Naive thymus-derived CD4-positive, alpha-beta T cell (primary cell): Measurements from ENCODE around the gene ARRDC3. TPM values are rescaled to one million over a fixed set of nuclear protein-coding genes. Genes with fewer than 3 reads are reported as not detected.
"Not testable (repeated sequence)": the region's sequence is repeated elsewhere in the genome, so short reads cannot be mapped to it uniquely, and the experiment has no call there.

Experiments
- ATAC-seq: fragments of 150-1000 bp; cut with Tn5 transposase; 2 replicates; pipeline ENCODE4 v1.10.0; 2021; ENCODE audit warnings: mild to moderate bottlenecking, moderate library complexity
- CTCF ChIA-PET: fragments of 350-600 bp; sonication (Branson Sonifier 250); formaldehyde crosslinking; loops from one replicate; lab custom pipeline; 2021; ENCODE audit warnings: antibody characterized with exemption; lab: Charles Lee
- POLR2A ChIA-PET: fragments of 350-600 bp; sonication (Branson Sonifier 250); formaldehyde crosslinking; loops from one replicate; lab custom pipeline; 2021; ENCODE audit warnings: antibody characterized with exemption, inconsistent platforms; lab: Charles Lee
- DNase-seq, 9 donors: peaks; one replicate each; pipeline versions ENCODE4 v3.0.0 to v3.0.0-alpha.2; 2020 to 2022; ENCODE audit warnings: mixed read lengths in 1 of 9
- H3K27ac ChIP-seq: one replicate; pipeline ENCODE4 v1.7.0; 2013; ENCODE audit warnings: mild to moderate bottlenecking, low read depth, low read length, moderate library complexity
- H3K27me3 ChIP-seq, 2 donors: one replicate each; pipeline ENCODE4 v1.7.0; 2013; ENCODE audit warnings: low read length in 2 of 2, mild to moderate bottlenecking in 2 of 2, moderate library complexity in 2 of 2; ENCODE audit not compliant: control insufficient read depth in 2 of 2, insufficient read depth in 2 of 2
- H3K36me3 ChIP-seq, 3 experiments: 1 replicate in 2 of 3; 2 replicates in 1 of 3; pipeline ENCODE4 v1.7.0; 2013; ENCODE audit warnings: low read length in 3 of 3, mild to moderate bottlenecking in 3 of 3, moderate library complexity in 1 of 3; ENCODE audit not compliant: insufficient read depth in 3 of 3, control insufficient read depth in 2 of 3
- H3K4me1 ChIP-seq, 2 donors: one replicate each; pipeline ENCODE4 v1.7.0; 2013; ENCODE audit warnings: low read length in 2 of 2, mild to moderate bottlenecking in 2 of 2, moderate library complexity in 1 of 2; ENCODE audit not compliant: control insufficient read depth in 2 of 2, insufficient read depth in 2 of 2
- H3K4me3 ChIP-seq: 2 replicates; pipeline ENCODE4 v1.7.0; 2013; ENCODE audit warnings: mild to moderate bottlenecking, low read length
- H3K9me3 ChIP-seq, 3 experiments: 1 replicate in 2 of 3; 2 replicates in 1 of 3; pipeline ENCODE4 v1.7.0; 2013; ENCODE audit warnings: low read length in 3 of 3; ENCODE audit not compliant: control insufficient read depth in 2 of 3
- H3K27ac Mint-ChIP-seq, 9 donors: one replicate each; pipeline ENCODE4 v1.8.0; 2020 to 2022; ENCODE audit warnings: mixed read lengths in 9 of 9, mild to moderate bottlenecking in 8 of 9, moderate library complexity in 5 of 9, inconsistent platforms in 2 of 9
- H3K27me3 Mint-ChIP-seq, 5 donors: one replicate each; pipeline ENCODE4 v1.8.0; 2021 to 2022; ENCODE audit warnings: mixed read lengths in 5 of 5, mild to moderate bottlenecking in 1 of 5
- H3K36me3 Mint-ChIP-seq, 5 donors: one replicate each; pipeline ENCODE4 v1.8.0; 2020 to 2022; ENCODE audit warnings: mixed read lengths in 5 of 5, mild to moderate bottlenecking in 3 of 5, inconsistent platforms in 1 of 5
- H3K4me1 Mint-ChIP-seq, 7 donors: one replicate each; pipeline ENCODE4 v1.8.0; 2020 to 2022; ENCODE audit warnings: mixed read lengths in 7 of 7, mild to moderate bottlenecking in 3 of 7, inconsistent platforms in 1 of 7
- H3K4me3 Mint-ChIP-seq, 10 donors: one replicate each; pipeline ENCODE4 v1.8.0; 2020 to 2022; ENCODE audit warnings: mild to moderate bottlenecking in 10 of 10, mixed read lengths in 10 of 10, moderate library complexity in 6 of 10, inconsistent platforms in 2 of 10
- H3K9me3 Mint-ChIP-seq, 11 donors: one replicate each; pipeline ENCODE4 v1.8.0; 2020 to 2022; ENCODE audit warnings: mixed read lengths in 11 of 11, mild to moderate bottlenecking in 4 of 11, inconsistent platforms in 1 of 11, moderate library complexity in 1 of 11
- intact Hi-C, 2 donors: fragments of 100-400 bp; cut with micrococcal nuclease; formaldehyde crosslinking; loops; one replicate each; pipeline ENCODE4 v1.15.1; 2023
- polyA plus RNA-seq, 2 donors: library from polyadenylated mRNA; unstranded; fragments of 300-500 nt; fragmentation: Illumina TruSeq; gene quantifications; one replicate each; pipeline ENCODE4 v1.2.3, GENCODE V29; 2021
- total RNA-seq, 6 experiments: library from RNA in 5 of 6; stranded (reverse) in 5 of 6; gene quantifications; 1 replicate in 5 of 6; 2 replicates in 1 of 6; pipeline ENCODE4 v1.2.3 and lab custom pipeline; 2021 to 2026

Gene ARRDC3
- total and polyA plus RNA-seq, 7 experiments from 2014 or later, result 29.8 to 256 (median 168) TPM

DNA sequence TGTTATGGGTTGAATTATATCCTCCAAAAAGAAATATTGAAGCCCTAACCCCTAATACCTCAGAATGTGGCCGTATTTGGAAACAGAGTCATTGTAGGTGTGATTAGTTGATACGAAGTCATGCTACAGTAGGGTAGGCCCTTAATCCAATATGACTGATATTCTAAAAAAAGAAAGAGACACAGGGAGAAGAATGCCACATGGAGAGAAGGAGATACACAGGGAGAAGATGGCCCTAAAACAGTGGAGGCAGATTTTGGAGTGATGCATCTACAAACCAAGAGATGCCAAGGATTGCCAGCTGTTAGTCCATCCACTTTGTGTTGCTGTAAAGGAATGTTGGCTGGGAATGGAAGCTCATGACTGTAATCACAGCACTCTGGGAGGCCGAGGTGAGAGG, 21.3 kb downstream of the ARRDC3 start:
- no peak for ATAC-seq
- H3K27ac ChIP-seq, result no peak overlapping the region
- Mint-ChIP-seq H3K36me3 (peaks cover 7 to 13% (median 9%) of the 10 kb centered on the region in 5 donors), H3K9me3 (peaks cover 4 to 19% (median 9%) of the 10 kb centered on the region in 11 donors), H3K27me3 (peaks cover 0 to 16% (median 0%) of the 10 kb centered on the region in 5 donors), H3K4me1 (peaks cover 4 to 11% (median 9%) of the 10 kb centered on the region in 7 donors), H3K27ac (peak overlapping the region in 2 of 9 donors; percentile 32 to 34), H3K4me3 (no peak overlapping the region)
- no peak for DNase-seq
- peaks cover 0 to 4% (median 0%) of the 10 kb centered on the region in 3 experiments for H3K9me3 ChIP-seq
- no peaks in the 10 kb centered on the region for H3K36me3 ChIP-seq
- no peak overlapping the region for H3K4me3 ChIP-seq
- peaks cover 0 to 3% of the 10 kb centered on the region in 2 donors for H3K4me1 ChIP-seq
- no peaks in the 10 kb centered on the region for H3K27me3 ChIP-seq
- intact Hi-C loops, result no loop called here
- ChIA-PET POLR2A (interaction anchor here (0.6 to 1.8 kb wide), 6 partner anchors 9 to 49 kb away, joined by 3 to 8 read pairs (median 4); partner anchors contain the start of gene ARRDC3), CTCF (no interaction called here)

DNA sequence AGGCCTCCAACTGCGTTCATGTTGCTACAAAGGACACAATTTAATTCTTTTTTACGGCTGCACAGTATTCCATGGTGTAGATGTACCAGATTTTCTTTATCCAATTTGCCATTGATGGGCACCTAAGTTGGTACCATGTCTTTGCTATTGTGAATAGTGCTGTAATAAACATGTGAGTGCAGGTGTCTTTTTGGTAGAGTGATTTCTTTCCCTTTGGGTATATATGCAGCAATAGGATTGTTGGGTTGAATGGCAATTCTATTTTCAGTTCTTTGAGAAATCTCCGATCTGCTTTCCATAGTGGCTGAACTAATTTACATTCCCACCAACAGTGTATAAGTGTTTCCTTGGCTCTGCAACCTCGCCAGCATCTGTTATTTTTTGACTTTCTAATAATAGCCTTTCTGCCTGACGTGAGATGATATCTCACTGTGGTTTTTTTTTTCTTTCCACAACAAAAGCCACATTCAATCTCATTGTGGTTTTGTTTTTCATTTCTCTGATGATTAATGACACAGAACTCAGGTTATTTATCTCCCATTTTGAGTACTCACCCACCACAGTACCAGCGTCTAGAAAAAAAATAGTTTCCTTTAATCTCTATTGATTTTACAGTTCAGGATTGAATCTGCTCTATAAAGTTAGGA, 21.9 kb downstream of the ARRDC3 start:
- Histone ChIP-seq H3K4me1 (peaks cover 0 to 3% of the 10 kb centered on the region in 2 donors), H3K27ac (no peak overlapping the region), H3K36me3 (no peaks in the 10 kb centered on the region), H3K9me3 (peaks cover 0 to 4% (median 0%) of the 10 kb centered on the region in 3 experiments), H3K4me3 (no peak overlapping the region), H3K27me3 (no peaks in the 10 kb centered on the region)
- CTCF ChIA-PET, result no interaction called here
- Mint-ChIP-seq H3K4me1 (peaks cover 4 to 11% (median 9%) of the 10 kb centered on the region in 7 donors), H3K36me3 (peaks cover 7 to 13% (median 9%) of the 10 kb centered on the region in 5 donors), H3K9me3 (peaks cover 4 to 19% (median 9%) of the 10 kb centered on the region in 11 donors), H3K27ac (peak overlapping the region in 4 of 9 donors; percentile 32 to 58 (median 42)), H3K27me3 (peaks cover 0 to 21% (median 0%) of the 10 kb centered on the region in 5 donors), H3K4me3 (peak overlapping the region in 1 of 10 donors; percentile 11)
- intact Hi-C loops, result no loop called here
- DNase-seq, result no peak
- no peak for ATAC-seq
- POLR2A ChIA-PET, result interaction anchor here (0.6 to 1.8 kb wide), 4 partner anchors 10 to 111 kb away, joined by 3 to 8 read pairs (median 4); partner anchors contain the start of gene ARRDC3

DNA sequence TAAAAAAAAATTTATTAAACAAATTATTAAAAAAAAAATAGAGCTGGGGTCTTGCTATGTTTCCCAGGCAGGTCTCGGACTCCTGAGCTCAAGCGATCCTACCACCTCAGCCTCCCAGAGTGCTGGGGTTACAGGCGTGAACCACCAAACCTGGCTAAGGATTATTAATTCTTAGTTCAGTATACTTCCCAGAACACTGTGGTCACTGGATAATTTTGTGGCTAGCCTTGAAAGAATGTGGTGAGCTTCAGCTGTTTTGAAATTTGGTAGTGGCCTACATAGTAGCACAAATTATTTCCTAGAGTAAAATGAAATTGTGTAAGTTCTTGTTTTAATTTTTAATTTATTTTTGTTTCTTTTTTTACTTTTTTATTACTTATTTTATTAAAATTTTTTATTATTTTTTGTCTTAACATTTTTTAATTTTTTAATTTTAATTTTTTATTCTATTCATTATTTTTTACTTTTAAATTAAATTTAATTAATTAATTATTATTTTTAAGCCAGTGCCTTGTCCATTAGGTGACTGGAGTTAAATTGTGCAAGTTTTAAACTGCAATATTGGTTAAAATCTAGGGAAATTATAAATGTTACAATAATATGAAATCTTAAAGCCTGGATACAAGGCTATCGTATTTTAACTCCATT, 23.0 kb downstream of the ARRDC3 start:
- Histone ChIP-seq H3K4me1 (peaks cover 0 to 3% of the 10 kb centered on the region in 2 donors), H3K36me3 (no peaks in the 10 kb centered on the region), H3K27me3 (no peaks in the 10 kb centered on the region), H3K9me3 (peaks cover 0 to 4% (median 0%) of the 10 kb centered on the region in 3 experiments), H3K27ac (no peak overlapping the region), H3K4me3 (no peak overlapping the region)
- CTCF ChIA-PET, result no interaction called here
- Mint-ChIP-seq H3K27me3 (peaks cover 0 to 21% (median 0%) of the 10 kb centered on the region in 5 donors), H3K9me3 (peaks cover 4 to 19% (median 9%) of the 10 kb centered on the region in 11 donors), H3K4me1 (peaks cover 4 to 11% (median 9%) of the 10 kb centered on the region in 7 donors), H3K36me3 (peaks cover 7 to 13% (median 9%) of the 10 kb centered on the region in 5 donors), H3K4me3 (no peak overlapping the region), H3K27ac (no peak overlapping the region)
- POLR2A ChIA-PET, result no interaction called here
- no peak for DNase-seq
- no peak for ATAC-seq
- intact Hi-C loops, result no loop called here

DNA sequence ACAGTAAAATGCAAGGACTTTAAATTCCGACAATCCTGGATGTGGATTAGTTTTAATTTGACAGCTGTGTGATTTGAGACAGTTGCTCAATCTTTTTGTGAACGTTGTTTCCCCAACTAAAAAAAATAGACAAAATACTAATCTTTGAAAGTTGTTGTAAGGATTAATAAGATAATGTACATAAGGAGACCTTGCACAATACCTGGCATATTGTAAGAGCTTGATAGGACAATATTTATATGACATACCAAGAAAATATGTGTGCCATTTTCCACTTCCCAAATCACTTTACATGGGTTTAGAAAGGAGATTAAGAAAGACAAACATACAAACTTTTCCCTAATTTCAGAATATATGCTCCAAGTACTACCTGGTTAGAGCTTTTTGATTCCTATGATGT, 25.3 kb downstream of the ARRDC3 start:
- H3K27me3 Mint-ChIP-seq, result peaks cover 0 to 23% (median 0%) of the 10 kb centered on the region in 5 donors
- no peak overlapping the region for H3K27ac Mint-ChIP-seq
- peaks cover 7 to 13% (median 9%) of the 10 kb centered on the region in 5 donors for H3K36me3 Mint-ChIP-seq
- peaks cover 0 to 4% (median 0%) of the 10 kb centered on the region in 3 experiments for H3K9me3 ChIP-seq
- POLR2A ChIA-PET, result interaction anchor here (0.6 kb wide), 1 partner anchor 47 kb away, joined by 3 read pairs; no protein-coding TSS in a partner anchor
- H3K4me3 Mint-ChIP-seq, result no peak overlapping the region
- CTCF ChIA-PET, result no interaction called here
- no peak overlapping the region for H3K27ac ChIP-seq
- peaks cover 4 to 13% (median 9%) of the 10 kb centered on the region in 7 donors for H3K4me1 Mint-ChIP-seq
- DNase-seq (no peak), ATAC-seq (no peak)
- intact Hi-C loops, result no loop called here
- H3K9me3 Mint-ChIP-seq, result peaks cover 4 to 19% (median 9%) of the 10 kb centered on the region in 11 donors
- H3K4me3 ChIP-seq, result no peak overlapping the region
- peaks cover 0 to 3% of the 10 kb centered on the region in 2 donors for H3K4me1 ChIP-seq
- H3K36me3 ChIP-seq, result no peaks in the 10 kb centered on the region
- H3K27me3 ChIP-seq, result no peaks in the 10 kb centered on the region

DNA sequence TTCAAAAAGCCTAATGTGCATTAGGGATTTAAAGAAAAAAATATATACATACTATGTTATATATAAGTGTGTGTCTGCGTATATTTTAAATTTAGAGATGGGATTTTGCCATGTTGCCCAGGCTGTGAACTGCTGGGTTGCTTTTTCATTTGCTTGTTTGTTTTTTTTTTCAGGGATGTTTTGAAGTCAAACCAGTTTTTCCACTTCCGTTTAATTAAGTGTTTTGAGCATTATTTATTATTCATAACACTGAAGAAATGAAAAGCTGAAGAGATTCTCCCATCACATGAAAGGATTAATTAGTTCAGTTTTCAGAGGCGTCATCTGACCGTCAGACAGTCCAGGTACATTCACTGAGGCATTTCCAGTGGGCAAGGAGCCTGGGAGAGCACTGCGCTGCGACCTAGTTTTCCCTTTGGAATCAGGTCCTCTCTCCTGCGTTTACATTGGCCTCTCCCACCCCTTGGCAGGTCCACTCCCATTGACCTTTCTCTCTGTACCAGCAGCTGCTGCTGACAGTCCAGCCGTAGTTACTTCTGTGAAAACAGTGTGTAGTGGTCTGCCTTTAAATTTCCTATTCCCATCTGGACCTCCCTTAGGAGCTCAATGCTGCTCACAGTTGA, 26.0 kb downstream of the ARRDC3 start:
- Mint-ChIP-seq H3K9me3 (peaks cover 4 to 15% (median 9%) of the 10 kb centered on the region in 11 donors), H3K27me3 (peaks cover 0 to 23% (median 0%) of the 10 kb centered on the region in 5 donors), H3K27ac (no peak overlapping the region), H3K4me1 (peaks cover 4 to 13% (median 9%) of the 10 kb centered on the region in 7 donors), H3K4me3 (no peak overlapping the region), H3K36me3 (peaks cover 6 to 9% (median 8%) of the 10 kb centered on the region in 5 donors)
- Histone ChIP-seq H3K36me3 (no peaks in the 10 kb centered on the region), H3K27ac (no peak overlapping the region), H3K27me3 (no peaks in the 10 kb centered on the region), H3K9me3 (peaks cover 0 to 4% (median 0%) of the 10 kb centered on the region in 3 experiments), H3K4me3 (no peak overlapping the region), H3K4me1 (peaks cover 0 to 3% of the 10 kb centered on the region in 2 donors)
- intact Hi-C loops, result no loop called here
- ChIA-PET POLR2A (interaction anchor here (1.1 kb wide), 1 partner anchor 13 kb away, joined by 4 read pairs; no protein-coding TSS in a partner anchor), CTCF (no interaction called here)
- ATAC-seq (no peak), DNase-seq (no peak)

DNA sequence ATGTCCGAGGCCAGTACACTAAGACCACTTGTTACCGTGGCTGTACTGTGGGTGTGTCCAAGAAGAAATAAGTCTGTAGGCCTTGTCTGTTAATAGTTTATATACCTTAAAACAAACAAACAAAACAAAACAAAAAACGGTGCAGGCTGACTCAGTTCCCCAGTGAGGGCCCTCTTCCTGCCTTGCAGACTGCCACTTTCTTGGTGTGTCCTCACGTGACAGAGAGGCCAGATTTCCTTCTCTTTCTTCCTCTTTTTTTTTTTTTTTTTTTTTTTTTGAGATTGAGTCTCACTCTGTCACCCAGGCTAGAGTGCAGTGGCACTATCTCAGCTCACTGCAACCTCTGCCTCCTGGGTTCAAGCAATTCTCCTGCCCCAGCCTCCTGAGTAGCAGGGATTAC, 28.2 kb downstream of the ARRDC3 start:
- H3K4me1 ChIP-seq, H3K4me3 ChIP-seq, H3K36me3 Mint-ChIP-seq, H3K4me3 Mint-ChIP-seq, intact Hi-C loops, H3K9me3 Mint-ChIP-seq, H3K27ac Mint-ChIP-seq, CTCF ChIA-PET, H3K4me1 Mint-ChIP-seq, H3K27me3 ChIP-seq, H3K27ac ChIP-seq, DNase-seq, H3K9me3 ChIP-seq, H3K36me3 ChIP-seq: not testable (repeated sequence)
- peak; percentile 63 for ATAC-seq
- POLR2A ChIA-PET, result interaction anchor here (0.7 kb wide), 1 partner anchor 18 kb away, joined by 3 read pairs; no protein-coding TSS in a partner anchor
- H3K27me3 Mint-ChIP-seq, result peaks cover 0 to 34% (median 0%) of the 10 kb centered on the region in 5 donors
